AG09319 (cell line): ENCODE data around the gene SGF29.
"Not testable (repeated sequence)": the region's sequence is repeated elsewhere in the genome, so short reads cannot be mapped to it uniquely, and the experiment has no call there.

Experiments used
- DNase-seq: peaks from one replicate; pipeline ENCODE4 v3.0.0-alpha.2; 2010; ENCODE audit warnings: low read depth; ENCODE audit errors: extremely low read depth
- CTCF ChIP-seq: IDR thresholded peaks from 2 replicates; pipeline ENCODE4 v1.5.1; 2011; ENCODE audit warnings: low read depth, mild to moderate bottlenecking, inconsistent platforms, low read length, moderate library complexity

The SGF29 gene

GRCh38 chr16:28617874-28618273 is 64.2 kb downstream of the SGF29 start:
- DNase-seq, result no peak
- TF ChIP-seq CTCF, result no peak

- DNase-seq, result not testable (repeated sequence)
These were observed 66.6 kb downstream of the SGF29 start for GRCh38 chr16:28620316-28620715.

DNA sequence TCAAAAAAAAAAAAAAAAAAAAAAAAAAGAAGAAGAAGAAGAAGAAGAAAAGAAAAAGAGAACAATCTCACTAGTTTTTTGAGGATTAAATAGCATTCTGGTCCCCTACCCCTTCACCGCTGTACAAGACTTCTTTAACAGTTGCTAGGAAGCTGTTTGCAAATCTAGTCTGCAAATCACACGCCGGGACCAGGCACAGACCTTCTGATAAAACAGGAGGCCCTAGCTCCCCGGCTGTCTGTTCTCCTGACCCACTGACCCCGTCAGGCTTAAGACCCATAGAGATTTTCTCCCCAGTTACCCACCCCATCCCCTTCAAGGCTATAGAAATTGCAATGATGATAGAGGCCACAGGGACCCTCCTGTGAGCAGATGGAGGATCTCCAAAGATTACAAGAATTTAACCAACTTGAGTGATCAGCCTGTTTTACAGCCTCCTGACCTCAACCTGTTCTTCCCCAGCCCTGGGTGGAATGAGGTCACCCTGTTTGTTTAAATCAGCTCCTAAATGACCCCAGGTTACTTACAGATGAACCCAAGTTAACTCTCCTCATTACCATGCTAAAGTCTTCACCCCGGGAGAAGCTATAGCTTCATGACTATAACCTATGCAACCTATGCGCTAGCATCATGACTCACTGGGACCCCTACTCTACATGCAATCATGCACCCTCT is 67.9 kb downstream of the SGF29 start:
- DNase-seq, result no peak
- TF ChIP-seq CTCF, result no peak

DNA sequence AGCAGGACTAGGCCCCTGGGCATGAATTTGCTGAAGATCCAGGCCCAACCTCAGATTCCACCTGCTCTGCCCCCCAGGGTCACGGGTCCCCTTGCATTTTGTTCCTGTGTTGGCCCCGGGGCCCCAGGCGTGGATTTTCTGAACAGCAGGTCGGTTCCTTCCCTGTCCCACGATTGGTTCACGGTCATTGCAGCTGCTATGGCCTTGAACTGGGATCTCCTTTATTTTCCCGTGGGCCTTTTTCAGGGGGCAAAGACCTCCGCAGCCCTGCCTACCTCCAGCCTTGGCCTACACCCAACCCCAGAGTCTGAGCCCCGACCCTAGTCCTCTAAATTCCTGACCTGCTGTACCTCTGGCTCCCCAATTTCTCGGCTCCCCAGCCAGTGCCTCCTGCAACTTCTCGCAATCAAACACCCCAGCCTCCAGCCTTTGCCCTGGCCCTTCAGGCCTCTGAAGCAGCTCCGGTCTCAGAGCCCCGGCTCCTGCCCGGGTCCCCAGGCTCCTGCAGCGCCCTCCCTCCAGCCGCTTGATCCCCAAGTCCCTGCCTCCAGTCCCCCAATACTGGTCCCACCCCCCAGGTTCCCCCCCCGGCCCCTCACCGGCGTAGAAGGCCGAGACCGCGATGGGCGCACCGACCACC is 68.9 kb downstream of the SGF29 start:
- not testable (repeated sequence) for DNase-seq

DNA sequence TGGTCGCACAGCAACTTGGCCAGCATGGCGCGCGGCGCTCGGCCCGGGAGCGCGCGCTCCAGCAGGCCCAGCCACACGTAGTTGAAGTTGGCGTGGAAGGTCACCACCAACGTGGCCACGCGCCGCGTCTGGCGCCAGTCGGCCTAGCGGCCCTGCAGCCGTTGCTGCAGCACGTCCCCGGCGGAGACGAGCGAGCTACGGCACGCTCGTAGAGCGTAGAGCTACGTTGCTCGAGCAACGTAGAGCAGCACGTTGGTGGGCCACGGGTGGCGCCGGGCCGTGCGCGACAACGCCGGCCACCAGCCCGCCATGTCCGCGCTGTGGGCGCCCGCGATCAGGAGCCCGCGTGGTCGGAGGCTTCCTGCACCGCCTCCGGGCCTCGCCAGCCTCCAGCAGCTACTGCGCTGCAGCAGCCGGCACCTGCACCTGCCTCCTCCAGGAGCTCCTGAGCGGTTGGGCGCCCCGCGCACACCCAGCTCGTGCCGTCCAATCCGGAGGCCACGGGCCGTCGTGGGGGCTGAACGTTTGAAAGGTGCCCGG is 69.5 kb downstream of the SGF29 start:
- DNase-seq, result no peak
- TF ChIP-seq CTCF, result no peak

- not testable (repeated sequence) for DNase-seq
These were observed 77.2 kb downstream of the SGF29 start for GRCh38 chr16:28630905-28631304.

GRCh38 chr16:28636093-28636823 is 82.5 kb downstream of the SGF29 start:
- not testable (repeated sequence) for DNase-seq

GRCh38 chr16:28637765-28638164 is 84.0 kb downstream of the SGF29 start, which contains the start of gene NPIPB8:
Gene NPIPB8 (plus strand): TSS chr16:28638065. CDS start chr16:28638361, 296 bp downstream.
- DNase-seq, result not testable (repeated sequence)

GRCh38 chr16:28638359-28638758 is 84.6 kb downstream of the SGF29 start:
- not testable (repeated sequence) for DNase-seq

- DNase-seq, result not testable (repeated sequence)
These were observed 86.2 kb downstream of the SGF29 start for GRCh38 chr16:28639959-28640358.
